H1 (cell line): ENCODE data around the gene PPME1. TPM values are rescaled to one million over a fixed set of nuclear protein-coding genes. Genes with fewer than 3 reads are reported as not detected.

Experiments used
- CTCF ChIA-PET: fragments of 300-600 bp; sonication (Branson Sonifier 250); formaldehyde crosslinking; loops from one replicate; lab custom pipeline; 2021; ENCODE audit not compliant: partially characterized antibody; lab: Charles Lee
- POLR2A ChIA-PET: fragments of 300-600 bp; sonication (Branson Sonifier 250); formaldehyde crosslinking; loops from one replicate; lab custom pipeline; 2021; ENCODE audit warnings: inconsistent platforms; ENCODE audit not compliant: partially characterized antibody; lab: Charles Lee
- DNase-seq, 2 experiments: peaks; one replicate each; pipeline versions ENCODE4 v3.0.0 to v3.0.0-alpha.2; 2010 to 2022; ENCODE audit warnings: low spot score in 2 of 2, low read depth in 1 of 2, mixed read lengths in 1 of 2
- FAIRE-seq: peaks from 2 replicates; lab custom pipeline; 2011; peaks lifted over from hg19 to GRCh38; lab: Jason Lieb, UNC
- H2AFZ ChIP-seq: 2 replicates; pipeline ENCODE4 v1.8.1; 2012; ENCODE audit warnings: low read length, inconsistent platforms
- H2AK5ac ChIP-seq: 2 replicates; pipeline ENCODE4 v1.6.1; 2013; ENCODE audit warnings: low read depth, low read length
- H2BK120ac ChIP-seq: replicated peaks from 2 replicates; pipeline ENCODE3; 2013; ENCODE audit warnings: low read depth, low read length, inconsistent platforms
- H2BK12ac ChIP-seq: 2 replicates; pipeline ENCODE4 v1.6.1; 2013; ENCODE audit warnings: low read depth, low read length
- H2BK15ac ChIP-seq: 2 replicates; pipeline ENCODE4 v1.6.1; 2013; ENCODE audit warnings: low read length
- H2BK20ac ChIP-seq: 2 replicates; pipeline ENCODE4 v1.6.1; 2013; ENCODE audit warnings: low read length
- H2BK5ac ChIP-seq: 2 replicates; pipeline ENCODE4 v1.6.1; 2013; ENCODE audit warnings: low read depth, low read length
- H3K14ac ChIP-seq: 2 replicates; pipeline ENCODE4 v1.6.1; 2013; ENCODE audit warnings: inconsistent platforms; ENCODE audit not compliant: insufficient read length
- H3K18ac ChIP-seq: 2 replicates; pipeline ENCODE4 v1.6.1; 2013; ENCODE audit warnings: low read length; ENCODE audit errors: extremely low read depth
- H3K23ac ChIP-seq: 2 replicates; pipeline ENCODE4 v1.6.1; 2013; ENCODE audit warnings: inconsistent platforms; ENCODE audit not compliant: insufficient read length
- H3K23me2 ChIP-seq: 2 replicates; pipeline ENCODE4 v1.6.1; 2013; ENCODE audit warnings: low read depth, low read length
- H3K27ac ChIP-seq: 2 replicates; pipeline ENCODE4 v1.6.1; 2011; ENCODE audit warnings: low read depth, low read length, inconsistent platforms
- H3K27me3 ChIP-seq, 4 experiments: replicated peaks in 1 of 4; 1 replicate in 1 of 4; 2 replicates in 3 of 4; pipeline versions ENCODE4 v1.6.1 to v1.8.1; 2011 to 2013; ENCODE audit warnings: low read length in 3 of 4, mild to moderate bottlenecking in 3 of 4, inconsistent platforms in 2 of 4, mixed read lengths in 2 of 4, moderate library complexity in 1 of 4; ENCODE audit not compliant: control insufficient read depth in 3 of 4, insufficient read depth in 3 of 4; ENCODE audit errors: extremely low read depth in 1 of 4
- H3K36me3 ChIP-seq, 4 experiments: 2 replicates each; pipeline versions ENCODE4 v1.6.1 to v1.8.1; 2011 to 2013; ENCODE audit warnings: mild to moderate bottlenecking in 4 of 4, low read length in 3 of 4, moderate library complexity in 2 of 4, control low read depth in 1 of 4, inconsistent platforms in 1 of 4; ENCODE audit not compliant: insufficient read depth in 4 of 4, control insufficient read depth in 2 of 4
- H3K4ac ChIP-seq: replicated peaks from 2 replicates; pipeline ENCODE3; 2013; ENCODE audit warnings: low read length, low read depth, mixed read lengths, inconsistent platforms; ENCODE audit not compliant: insufficient read length
- H3K4me1 ChIP-seq, 4 experiments: replicated peaks in 1 of 4; 1 replicate in 1 of 4; 2 replicates in 3 of 4; pipeline versions ENCODE4 v1.6.1 to v1.8.1; 2011 to 2013; ENCODE audit warnings: low read length in 3 of 4, inconsistent platforms in 2 of 4, mixed read lengths in 1 of 4; ENCODE audit not compliant: insufficient read depth in 4 of 4, control insufficient read depth in 3 of 4
- H3K4me2 ChIP-seq, 2 experiments: 2 replicates each; pipeline versions ENCODE4 v1.6.1 to v1.8.1; 2011 to 2013; ENCODE audit warnings: low read depth in 2 of 2, low read length in 2 of 2, control low read depth in 1 of 2, inconsistent platforms in 1 of 2, mild to moderate bottlenecking in 1 of 2; ENCODE audit not compliant: insufficient read depth in 1 of 2
- H3K4me3 ChIP-seq, 4 experiments: fragments of 200-600, 300-600 bp in 1 of 4; sonication (generic), shearing (Covaris generic), sonication (Bioruptor Twin) in 1 of 4; 2 replicates each; pipeline versions ENCODE4 v1.5.1 to v1.8.1; 2011 to 2016; ENCODE audit warnings: low read length in 4 of 4, low read depth in 3 of 4, control low read depth in 2 of 4, inconsistent platforms in 2 of 4, mild to moderate bottlenecking in 2 of 4, mixed read lengths in 1 of 4, moderate library complexity in 1 of 4; ENCODE audit not compliant: insufficient read depth in 2 of 4; ENCODE audit errors: extremely low read depth in 1 of 4
- H3K56ac ChIP-seq: replicated peaks from 2 replicates; pipeline ENCODE3; 2013; ENCODE audit warnings: low read depth, mild to moderate bottlenecking, mixed read lengths, low read length, inconsistent platforms; ENCODE audit not compliant: insufficient read length
- H3K79me1 ChIP-seq: 2 replicates; pipeline ENCODE4 v1.6.1; 2013; ENCODE audit warnings: low read depth, low read length, control low read depth
- H3K79me2 ChIP-seq, 2 experiments: 2 replicates each; pipeline versions ENCODE4 v1.6.1 to v1.8.1; 2012 to 2013; ENCODE audit warnings: low read length in 2 of 2, mild to moderate bottlenecking in 2 of 2, inconsistent platforms in 1 of 2; ENCODE audit not compliant: insufficient read depth in 2 of 2, control insufficient read depth in 1 of 2
- H3K9ac ChIP-seq, 4 experiments: replicated peaks in 1 of 4; 1 replicate in 1 of 4; 2 replicates in 3 of 4; pipeline versions ENCODE4 v1.6.1 to v1.8.1; 2011 to 2013; ENCODE audit warnings: low read depth in 3 of 4, low read length in 3 of 4, control low read depth in 2 of 4, mild to moderate bottlenecking in 2 of 4, moderate library complexity in 2 of 4, inconsistent platforms in 1 of 4; ENCODE audit errors: extremely low read depth in 1 of 4
- H3K9me3 ChIP-seq, 2 experiments: 2 replicates each; pipeline versions ENCODE4 v1.6.1 to v1.8.1; 2012 to 2013; ENCODE audit warnings: mild to moderate bottlenecking in 2 of 2, moderate library complexity in 2 of 2, control low read depth in 1 of 2, inconsistent platforms in 1 of 2, low read depth in 1 of 2, low read length in 1 of 2, mixed read lengths in 1 of 2; ENCODE audit not compliant: insufficient read depth in 2 of 2
- H4K20me1 ChIP-seq, 2 experiments: replicated peaks in 1 of 2; 2 replicates each; pipeline versions ENCODE3 to v1.8.1; 2011 to 2013; ENCODE audit warnings: inconsistent platforms in 2 of 2, low read length in 2 of 2, mild to moderate bottlenecking in 1 of 2; ENCODE audit not compliant: insufficient read depth in 2 of 2, control insufficient read depth in 1 of 2
- H4K5ac ChIP-seq: 2 replicates; pipeline ENCODE4 v1.6.1; 2013; ENCODE audit warnings: low read length, low read depth, mixed read lengths, inconsistent platforms; ENCODE audit not compliant: insufficient read length
- H4K8ac ChIP-seq: 2 replicates; pipeline ENCODE4 v1.8.0; 2013; ENCODE audit warnings: mild to moderate bottlenecking, moderate library complexity, low read length, inconsistent platforms; ENCODE audit not compliant: insufficient read depth; ENCODE audit errors: extremely low read depth
- H4K91ac ChIP-seq: replicated peaks from 2 replicates; pipeline ENCODE3; 2013; ENCODE audit warnings: low read length, mixed read lengths, inconsistent platforms; ENCODE audit not compliant: insufficient read length
- CBX8 ChIP-seq: fragments of 300-800, 300-1000 bp; sonication (generic); IDR thresholded peaks from 2 replicates; pipeline ENCODE4 v1.7.1; 2016; ENCODE audit warnings: low read depth, low read length, borderline replicate concordance
- CEBPB ChIP-seq: IDR thresholded peaks from 2 replicates; pipeline ENCODE4 v1.6.1; 2012; ENCODE audit warnings: low read depth, low read length
- JUN ChIP-seq: IDR thresholded peaks from 2 replicates; pipeline ENCODE4 v1.6.1; 2011; ENCODE audit warnings: low read depth, mild to moderate bottlenecking, improper control_type of control experiment, low read length
- KDM5A ChIP-seq: fragments of 200-600 bp; IDR thresholded peaks from 2 replicates; pipeline ENCODE4 v1.7.1; 2012; ENCODE audit warnings: mild to moderate bottlenecking, low read length, inconsistent platforms, mixed read lengths
- SIRT6 ChIP-seq: IDR thresholded peaks from one replicate; pipeline ENCODE4 v1.7.1; 2012; ENCODE audit warnings: low read length, inconsistent platforms
- SIX5 ChIP-seq: IDR thresholded peaks from 2 replicates; pipeline ENCODE4 v1.6.1; 2011; ENCODE audit warnings: mild to moderate bottlenecking, low read depth, low read length
- SRF ChIP-seq: IDR thresholded peaks from 2 replicates; pipeline ENCODE4 v1.6.1; 2011; ENCODE audit warnings: mild to moderate bottlenecking, low read depth, low read length, moderate library complexity
- WGBS, 2 experiments: shearing (Covaris generic) in 1 of 2; methylation state at CpG; one replicate each; pipeline versions ENCODE4 v1.1.6 to v1.1.7; 2013 to 2015; ENCODE audit warnings: low lambda C conversion rate in 2 of 2, mixed read lengths in 2 of 2, inconsistent platforms in 1 of 2, low coverage in 1 of 2, missing lambda C conversion rate in 1 of 2; ENCODE audit not compliant: insufficient replicate concordance in 2 of 2, insufficient coverage in 1 of 2, insufficient read length in 1 of 2; ENCODE audit errors: extremely low coverage in 1 of 2, missing lambda C conversion rate in 1 of 2; 5-methylcytosine and 5-hydroxymethylcytosine counted together
- polyA plus RNA-seq, 7 experiments: library from polyadenylated mRNA; depleted of rRNA in 3 of 7; stranded (reverse) in 5 of 7; unstranded in 2 of 7; fragments of >200 nt in 5 of 7; fragments of 200-250 nt in 2 of 7; gene quantifications; 1 replicate in 5 of 7; 2 replicates in 1 of 7; 4 replicates in 1 of 7; pipeline versions ENCODE4 v1.2.1 to v1.2.3, GENCODE V29; 2011 to 2013; ENCODE audit warnings: missing spikeins in 2 of 7, mixed read lengths in 2 of 7
- total RNA-seq: library from RNA; stranded (reverse); fragmentation: NEBNext Ultra II Directional; extraction: Animal tissue kit (Norgen Biotek cat#: 25700); gene quantifications from 2 replicates; pipeline ENCODE4 v1.2.1, GENCODE V29; 2021
- TF ChIP-seq, protein P1 (sequence below): IDR thresholded peaks from 2 replicates; pipeline ENCODE4 v1.6.1; 2012; ENCODE audit warnings: inconsistent platforms

PPME1 gene
- total and polyA plus RNA-seq, 2 of the 8 experiments (the other 6 are each of a cell fraction or from before 2014, with no cell fraction given): 55.1 to 64.5 TPM

DNA sequence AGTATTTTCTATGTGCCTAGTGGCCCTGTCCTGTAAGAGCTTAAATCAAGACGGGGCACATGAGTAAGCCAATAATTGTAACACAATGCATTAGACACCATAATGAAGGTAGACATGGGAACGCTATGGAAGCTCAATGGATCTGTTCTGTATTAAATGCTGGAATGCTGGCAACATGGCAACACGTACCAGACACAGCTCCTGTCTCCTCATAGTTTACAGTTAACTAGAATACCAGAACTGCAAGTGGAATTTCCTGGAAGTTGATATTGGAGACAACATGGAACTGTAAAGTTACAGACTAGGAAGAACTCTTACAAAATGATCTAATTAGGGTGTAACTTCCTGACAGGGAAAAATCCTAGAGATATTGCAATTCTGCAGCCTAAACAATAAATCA, 127.9 kb downstream of the PPME1 start:
- no peak overlapping the region for H3K4me3 ChIP-seq
- DNase-seq: no peak
- H3K79me1 ChIP-seq: no peaks in the 10 kb centered on the region
- no peak overlapping the region for H2BK120ac ChIP-seq
- no peaks in the 10 kb centered on the region for H3K23me2 ChIP-seq
- H4K8ac ChIP-seq: no peak overlapping the region
- no peak overlapping the region for H3K4me2 ChIP-seq
- H2BK12ac ChIP-seq: no peak overlapping the region
- ChIA-PET CTCF (interaction anchor here (0.9 to 3.1 kb wide), 6 partner anchors 11 to 154 kb away, joined by 3 to 16 read pairs (median 4); no protein-coding TSS in a partner anchor), POLR2A (no interaction called here)
- H3K79me2 ChIP-seq: no peaks in the 10 kb centered on the region
- no peak overlapping the region for H4K91ac ChIP-seq
- no peak for TF ChIP-seq CBX8
- TF ChIP-seq SIRT6: no peak
- TF ChIP-seq SIX5: no peak
- no peak for TF ChIP-seq CEBPB
- TF ChIP-seq, protein P1, sequence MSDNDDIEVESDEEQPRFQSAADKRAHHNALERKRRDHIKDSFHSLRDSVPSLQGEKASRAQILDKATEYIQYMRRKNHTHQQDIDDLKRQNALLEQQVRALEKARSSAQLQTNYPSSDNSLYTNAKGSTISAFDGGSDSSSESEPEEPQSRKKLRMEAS: no peak
- TF ChIP-seq KDM5A: no peak
- TF ChIP-seq SRF: no peak
- TF ChIP-seq JUN: no peak
- H3K23ac ChIP-seq: no peak overlapping the region
- H3K27me3 ChIP-seq: no peaks in the 10 kb centered on the region
- H2BK5ac ChIP-seq: no peak overlapping the region
- H3K27ac ChIP-seq: no peak overlapping the region
- H2AK5ac ChIP-seq: no peak overlapping the region
- no peak overlapping the region for H2BK20ac ChIP-seq
- H2BK15ac ChIP-seq: no peak overlapping the region
- no peaks in the 10 kb centered on the region for H3K4me1 ChIP-seq
- WGBS, 2 experiments: 90% methylated on average over 3 of the region's 3 CpGs; no CpG with 5 or more reads in 1 of the 2 experiments
- no peaks in the 10 kb centered on the region for H3K36me3 ChIP-seq
- H3K4ac ChIP-seq: no peak overlapping the region
- H3K14ac ChIP-seq: no peak overlapping the region
- no peak for FAIRE-seq
- H4K20me1 ChIP-seq: no peaks in the 10 kb centered on the region
- H3K9me3 ChIP-seq: no peaks in the 10 kb centered on the region
- H3K9ac ChIP-seq: no peak overlapping the region
- no peak overlapping the region for H4K5ac ChIP-seq
- H2AFZ ChIP-seq: no peak overlapping the region
- no peak overlapping the region for H3K18ac ChIP-seq
- no peak overlapping the region for H3K56ac ChIP-seq
